HS-5 (cell line): ENCODE results near the gene GPR173.

Source experiments
- DNase-seq: peaks from one replicate; pipeline ENCODE4 v3.0.0-alpha.2; 2012; ENCODE audit warnings: low read depth

GPR173 gene, protein sequence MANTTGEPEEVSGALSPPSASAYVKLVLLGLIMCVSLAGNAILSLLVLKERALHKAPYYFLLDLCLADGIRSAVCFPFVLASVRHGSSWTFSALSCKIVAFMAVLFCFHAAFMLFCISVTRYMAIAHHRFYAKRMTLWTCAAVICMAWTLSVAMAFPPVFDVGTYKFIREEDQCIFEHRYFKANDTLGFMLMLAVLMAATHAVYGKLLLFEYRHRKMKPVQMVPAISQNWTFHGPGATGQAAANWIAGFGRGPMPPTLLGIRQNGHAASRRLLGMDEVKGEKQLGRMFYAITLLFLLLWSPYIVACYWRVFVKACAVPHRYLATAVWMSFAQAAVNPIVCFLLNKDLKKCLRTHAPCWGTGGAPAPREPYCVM

DNA sequence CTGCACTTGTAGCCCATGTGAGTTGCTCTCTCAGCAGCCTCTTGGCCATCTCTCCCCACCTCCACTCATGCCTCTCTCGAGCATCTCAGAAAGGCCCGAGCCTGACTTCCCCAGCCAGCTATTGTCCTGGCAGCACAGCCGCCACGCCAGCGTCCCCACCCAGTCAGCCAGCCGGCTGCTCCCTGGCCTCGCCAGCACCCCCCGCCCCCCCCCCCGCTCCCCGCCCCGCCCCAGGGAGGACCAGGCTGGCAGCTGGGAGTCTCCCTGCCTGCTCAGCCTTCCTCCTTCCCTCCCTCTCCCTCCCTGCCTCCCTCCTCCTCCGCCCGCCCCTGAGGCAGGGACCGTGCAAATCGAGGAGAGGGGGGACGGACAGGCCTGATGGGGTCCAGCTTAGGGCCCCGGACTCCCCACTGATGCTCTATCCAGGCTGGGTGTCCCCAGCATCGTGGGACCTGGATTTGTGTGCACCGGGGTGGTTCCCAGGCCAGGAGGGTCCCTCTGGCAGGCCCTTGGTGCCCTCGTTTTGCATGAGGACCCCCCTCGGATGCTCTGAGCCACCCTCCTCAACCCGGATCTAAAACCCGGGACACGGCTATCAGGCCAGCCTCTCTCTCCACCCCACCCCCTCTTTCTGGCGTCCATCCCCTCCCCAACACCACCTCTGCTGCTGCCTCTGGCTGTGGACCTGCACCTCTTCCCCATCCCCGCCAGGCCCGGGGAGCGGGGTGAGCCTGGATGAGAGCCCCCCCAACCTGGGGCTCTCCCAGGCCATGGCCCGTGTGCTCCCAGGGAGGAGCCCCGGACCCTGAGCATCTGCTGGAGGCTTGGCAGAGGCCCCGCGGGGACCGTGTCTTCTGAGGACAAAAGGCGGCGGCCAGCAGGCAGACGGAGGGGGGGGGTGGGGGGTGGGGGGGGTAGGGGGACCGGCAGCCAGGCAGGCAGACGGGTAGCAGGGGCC, at the start of gene GPR173:
Gene GPR173, plus strand, starts transcription at position 621 of the 958 bp plus-strand sequence. CDS start 27,833 bp downstream, outside the sequence.
- DNase-seq = no peak

DNA sequence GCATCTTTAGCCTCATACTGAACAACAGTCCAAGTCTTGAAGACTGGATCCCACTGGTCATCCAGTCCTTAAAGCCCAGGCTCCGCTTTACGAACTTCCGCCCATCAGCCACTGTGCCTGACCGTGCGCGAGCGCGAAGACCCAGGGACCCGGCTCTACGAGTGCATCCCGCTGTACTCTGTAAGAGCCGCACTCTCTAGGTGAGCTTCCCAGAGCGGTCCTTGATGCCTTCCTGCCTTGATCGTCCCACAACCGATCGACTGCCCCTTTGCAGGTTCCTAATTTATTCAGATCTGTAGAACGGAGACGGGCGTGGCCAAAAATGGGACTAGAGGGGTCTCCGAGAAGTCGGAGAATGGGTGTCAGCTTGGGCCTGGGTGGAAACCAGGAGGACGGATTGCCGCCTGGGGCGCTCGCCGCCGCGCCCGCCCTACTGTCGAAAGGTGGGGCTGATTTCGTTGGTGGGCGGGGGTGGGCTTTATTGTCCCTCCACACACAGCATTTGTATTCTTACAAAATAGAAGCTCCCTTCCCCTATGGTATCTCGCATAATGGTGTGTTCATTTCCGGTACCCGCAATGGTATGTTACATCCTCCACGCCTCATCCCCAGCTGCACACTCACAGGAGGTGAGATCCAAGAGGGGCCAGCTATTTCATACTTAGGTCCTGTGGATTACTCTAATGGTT, 48.0 kb upstream of the GPR173 start:
- no peak for DNase-seq

DNA sequence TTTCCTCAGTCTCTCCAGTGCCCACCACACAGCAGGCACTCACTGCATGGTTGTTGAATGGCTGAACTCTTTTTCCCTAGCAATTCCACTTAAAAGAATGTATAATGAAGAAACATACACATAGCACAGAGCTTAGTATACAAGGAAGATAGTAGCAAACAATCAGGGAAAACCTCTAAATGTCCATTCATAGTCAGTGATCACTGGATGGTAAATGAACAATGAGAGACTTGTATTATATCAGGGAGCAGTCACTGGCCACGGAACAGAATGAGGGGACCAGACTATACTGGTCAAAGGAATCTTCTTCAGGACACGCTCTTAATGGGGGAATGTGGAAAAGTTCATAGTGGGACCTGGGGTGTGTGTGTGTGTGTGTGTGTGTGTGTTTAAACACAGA, 46.6 kb upstream of the GPR173 start:
- DNase-seq = no peak

DNA sequence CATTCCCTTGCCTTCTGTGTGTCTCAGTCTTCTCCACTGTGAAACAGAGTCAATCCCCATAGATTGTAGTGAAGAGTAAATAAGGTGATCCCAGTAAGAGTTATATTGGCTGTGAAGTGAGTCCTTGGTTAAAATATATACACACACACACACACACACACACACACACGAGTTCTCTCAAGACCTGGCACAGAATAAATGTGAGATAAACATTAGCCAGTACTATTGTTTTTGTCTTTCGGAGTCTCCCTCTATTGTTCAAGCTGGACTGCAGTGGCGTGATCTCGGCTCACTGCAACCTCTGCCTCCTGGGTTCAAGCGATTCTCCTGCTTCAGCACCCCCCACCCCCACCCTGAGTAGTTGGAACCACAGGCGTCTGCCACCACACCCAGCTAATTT, 45.5 kb upstream of the GPR173 start:
- no peak for DNase-seq

DNA sequence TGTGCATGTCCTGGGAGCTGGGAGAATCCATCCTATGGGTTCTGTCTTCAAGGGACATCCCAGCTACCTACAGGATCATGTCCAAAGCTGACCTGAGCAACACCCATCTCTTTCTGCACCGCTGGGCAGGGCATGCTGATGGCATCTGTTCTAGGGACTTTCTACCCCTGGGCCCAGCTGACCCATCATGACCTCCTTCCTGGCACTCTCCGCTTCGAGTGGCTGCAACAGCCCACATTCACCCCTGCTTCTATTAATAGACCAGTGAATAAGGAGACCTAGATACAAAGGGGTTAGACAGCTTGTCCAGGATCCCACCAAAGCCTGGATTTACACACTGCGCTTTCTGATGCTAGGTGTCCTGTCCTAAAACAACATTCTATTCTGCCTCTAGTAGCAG, 44.6 kb upstream of the GPR173 start:
- no peak for DNase-seq

DNA sequence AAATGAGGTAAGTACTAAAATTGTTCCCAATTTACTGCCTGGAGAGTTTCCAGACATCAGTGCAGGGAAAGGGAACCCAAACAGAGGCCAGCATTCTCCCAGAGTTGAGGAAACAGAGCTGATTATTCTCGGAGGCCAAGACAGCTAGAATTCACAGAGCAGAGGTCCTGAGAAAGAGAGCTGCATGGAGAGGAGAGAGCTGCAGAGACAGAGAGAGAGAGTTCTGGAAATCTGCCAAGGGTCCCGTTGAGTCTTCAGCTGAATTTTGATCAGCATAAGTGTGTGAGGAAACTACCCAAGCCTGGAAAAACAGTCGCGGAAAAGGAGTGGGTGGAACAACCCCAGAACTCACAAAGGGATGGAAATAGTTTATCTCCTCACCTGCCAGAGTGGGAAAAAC, 43.8 kb upstream of the GPR173 start:
- no peak for DNase-seq

DNA sequence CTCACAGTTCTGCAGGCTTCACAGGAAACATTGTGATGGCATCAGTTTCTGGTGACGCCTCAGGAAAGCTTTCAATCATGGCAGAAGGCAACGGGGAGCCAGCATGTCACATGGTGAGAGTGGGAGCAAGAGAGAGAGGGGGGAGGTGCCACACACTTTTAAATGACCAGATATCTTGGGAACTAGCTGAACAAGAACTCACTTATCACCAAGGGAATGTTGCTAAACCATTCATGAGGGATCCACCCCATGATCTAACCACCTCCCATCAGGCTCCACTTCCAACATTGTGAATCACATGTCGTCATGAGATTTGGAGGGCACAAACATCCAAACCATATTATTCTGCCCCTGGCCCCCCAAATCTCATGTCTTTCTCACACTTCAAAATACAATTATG, 43.3 kb upstream of the GPR173 start:
- no peak for DNase-seq

DNA sequence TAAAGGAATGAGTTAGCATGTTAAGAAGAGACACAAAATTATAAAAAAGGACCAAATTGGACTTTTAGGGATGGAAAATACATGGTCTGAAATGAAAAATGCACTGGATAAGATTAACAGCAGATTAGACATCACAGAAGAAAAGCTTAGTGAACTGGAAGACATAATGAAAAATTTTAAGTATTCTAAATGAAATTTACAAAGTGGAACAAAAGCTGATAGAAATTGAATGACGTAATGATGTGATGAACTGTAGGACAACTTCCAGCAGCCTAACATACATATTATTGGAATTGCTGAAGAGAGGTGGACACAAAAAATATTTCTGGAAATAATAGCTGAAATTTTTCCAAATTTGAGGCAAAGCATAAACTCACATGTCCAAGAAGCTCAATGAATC, 39.6 kb upstream of the GPR173 start:
- DNase-seq = no peak

DNA sequence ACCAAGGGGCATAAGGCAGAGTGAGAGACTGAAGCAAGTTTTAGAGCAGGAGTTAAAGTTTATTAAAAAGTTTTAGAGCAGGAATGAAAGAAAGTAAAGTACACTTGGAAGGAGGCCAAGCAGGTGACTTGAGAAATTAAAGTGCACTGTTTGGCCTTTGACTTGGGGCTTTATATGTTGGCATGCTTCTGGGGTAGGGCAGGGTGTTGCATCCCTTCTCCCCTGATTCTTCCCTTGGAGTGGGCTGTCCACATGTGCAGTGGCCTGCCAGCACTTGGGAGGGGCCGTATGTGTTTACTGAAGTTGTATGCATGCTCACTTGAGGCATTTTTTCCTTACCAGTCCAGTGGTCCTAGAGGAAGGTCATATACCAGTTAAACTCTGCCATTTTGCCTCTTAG, 35.3 kb upstream of the GPR173 start:
- no peak for DNase-seq

DNA sequence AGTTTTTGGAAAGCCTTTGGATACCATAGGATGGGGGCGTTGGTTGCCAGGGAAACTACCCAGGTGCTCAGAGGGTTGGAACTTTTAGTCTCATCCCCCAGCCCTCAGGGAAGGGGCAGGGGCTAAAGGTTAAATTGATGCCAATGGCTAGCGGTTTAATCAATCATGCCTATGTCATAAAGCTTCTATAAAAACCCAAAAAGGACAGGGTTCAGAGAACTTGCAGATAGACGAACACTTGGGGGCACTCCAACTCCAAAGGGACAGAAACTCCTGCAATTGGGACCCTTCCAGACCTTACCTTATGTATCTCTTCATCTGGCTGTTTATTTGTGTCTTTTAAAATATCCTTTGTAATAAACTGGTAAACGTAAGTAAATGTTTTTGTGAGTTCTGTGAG, 30.0 kb upstream of the GPR173 start:
- DNase-seq = no peak

DNA sequence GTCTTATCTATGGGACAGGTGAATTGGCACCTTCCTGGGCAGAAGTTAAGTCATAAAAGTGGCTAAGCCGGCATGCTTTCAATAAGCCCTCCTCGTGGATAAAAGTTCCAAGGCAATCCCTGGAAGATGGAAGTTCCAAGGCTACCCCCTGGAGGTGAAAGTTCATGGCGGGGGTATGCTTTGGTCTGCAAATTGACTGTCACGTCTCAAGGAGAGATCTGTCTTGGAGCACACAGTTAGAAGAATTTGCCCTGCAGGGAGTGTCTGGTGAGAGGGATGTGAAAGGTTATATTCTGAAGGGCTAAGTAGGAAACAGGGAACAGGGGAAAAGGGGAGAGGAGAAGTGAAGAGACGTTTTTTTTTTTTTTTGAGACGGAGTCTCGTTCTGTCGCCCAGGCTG, 26.2 kb upstream of the GPR173 start:
- no peak for DNase-seq

DNA sequence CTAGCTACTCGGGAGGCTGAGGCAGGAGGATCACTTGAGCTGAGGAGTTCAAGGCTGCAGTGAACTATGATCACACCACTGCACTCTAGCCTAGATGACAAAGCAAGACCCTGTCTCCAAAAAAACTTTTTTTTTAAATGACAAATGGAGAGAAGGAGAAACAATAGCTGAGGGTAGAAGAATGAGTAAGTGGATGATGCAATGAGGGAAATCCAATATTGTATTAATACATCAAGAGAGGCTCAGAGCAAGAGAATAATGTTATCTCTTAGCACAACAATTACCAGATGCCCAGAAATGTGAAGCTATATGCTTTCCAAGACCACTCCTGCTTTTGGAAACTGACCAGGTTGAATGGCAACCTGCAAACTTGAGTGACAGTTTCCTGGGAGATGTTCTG, 19.9 kb upstream of the GPR173 start:
- no peak for DNase-seq

DNA sequence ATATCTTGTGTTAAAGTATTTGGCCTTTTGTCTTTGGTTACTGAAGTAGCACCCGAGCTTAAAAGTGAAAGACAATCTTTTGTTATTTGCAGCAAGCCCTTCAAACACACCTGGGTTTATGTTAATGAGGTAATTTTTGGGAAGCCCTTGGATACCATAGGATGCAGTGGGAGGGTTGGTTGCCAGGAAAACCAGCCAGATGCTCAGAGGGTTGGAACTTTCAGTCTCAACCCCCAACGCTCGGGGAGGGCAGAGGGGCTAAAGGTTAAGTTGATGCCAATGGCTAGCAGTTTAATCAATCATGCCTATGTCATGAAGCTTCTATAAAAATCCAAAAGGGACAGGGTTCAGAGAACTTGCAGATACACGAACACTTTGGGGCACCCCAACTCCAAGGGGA, 17.2 kb upstream of the GPR173 start:
- no peak for DNase-seq

DNA sequence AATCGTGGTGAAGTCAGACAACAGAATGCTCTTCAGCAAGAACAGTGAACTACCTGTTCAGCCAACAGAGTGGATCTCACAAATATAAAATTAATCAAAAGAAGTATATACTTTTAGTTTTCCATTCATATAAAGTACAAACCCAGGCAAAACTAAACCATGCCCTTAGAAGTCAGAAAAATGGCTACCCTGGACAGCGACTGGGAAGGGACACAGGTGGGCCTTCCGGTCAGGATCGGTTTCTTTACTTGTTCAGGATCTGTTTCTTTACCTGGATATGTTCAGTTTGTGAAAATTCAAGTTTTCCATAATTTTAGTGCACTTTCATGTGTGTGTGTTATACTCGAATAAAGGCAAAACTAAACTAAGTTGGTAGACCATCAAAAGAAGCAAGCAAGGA, 12.4 kb upstream of the GPR173 start:
- DNase-seq = no peak

DNA sequence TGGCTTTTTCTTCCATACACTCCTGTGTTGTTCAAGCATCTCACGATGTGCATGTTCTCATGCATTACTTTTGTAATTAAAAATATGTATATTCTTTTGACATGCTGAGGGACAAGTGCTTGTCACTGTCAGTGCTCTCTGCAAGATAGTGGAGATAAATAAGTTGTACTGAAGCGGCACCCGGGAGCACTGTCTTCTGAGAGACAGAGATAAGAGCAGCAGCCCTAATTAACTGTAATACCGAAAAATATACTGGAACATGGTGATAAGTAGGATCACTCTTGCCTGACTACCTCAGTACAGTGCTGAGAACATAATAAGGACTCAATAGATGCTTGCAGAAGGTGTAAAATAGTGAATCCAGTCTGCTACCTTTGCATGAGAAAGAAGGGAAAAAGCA, 9.4 kb upstream of the GPR173 start:
- DNase-seq = no peak

DNA sequence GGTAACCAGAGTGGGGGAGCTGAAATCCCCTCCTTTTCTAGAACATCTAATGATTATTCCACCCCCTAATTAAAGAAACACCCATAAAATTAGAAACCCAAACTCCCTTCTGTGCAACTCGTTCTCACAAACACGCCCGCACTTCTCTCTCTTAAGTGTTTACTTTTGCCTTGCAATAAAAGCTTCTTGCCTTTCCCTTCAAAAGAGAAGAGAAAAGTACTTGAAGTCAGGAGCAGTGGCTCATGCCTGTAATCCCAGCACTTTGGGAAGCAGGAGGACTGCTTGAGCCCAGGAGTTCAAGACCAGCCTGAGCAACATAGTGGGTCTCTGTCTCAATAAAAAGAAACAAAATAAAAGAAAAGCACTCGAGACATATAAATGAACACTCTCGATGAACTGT, 3.6 kb upstream of the GPR173 start:
- DNase-seq = no peak

DNA sequence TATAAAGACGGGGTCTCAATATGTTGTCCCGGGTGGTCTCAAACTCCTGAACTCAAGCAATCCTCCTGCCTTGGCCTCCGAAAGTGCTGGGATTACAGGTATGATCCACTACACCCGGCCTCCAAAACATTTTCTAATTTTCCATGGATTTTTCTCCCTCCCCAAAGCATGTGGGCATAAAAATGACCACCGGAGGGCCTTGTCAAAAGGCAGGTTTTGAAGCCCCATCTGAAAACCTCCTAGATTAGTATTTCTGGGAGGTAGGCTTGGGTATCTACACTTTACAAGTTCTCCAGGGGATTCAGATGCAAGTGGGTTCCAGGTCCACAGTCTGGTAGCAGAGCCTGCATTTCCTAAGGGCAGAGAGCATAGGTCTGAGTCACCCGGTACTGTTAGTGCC, 1.4 kb upstream of the GPR173 start:
- DNase-seq = no peak

DNA sequence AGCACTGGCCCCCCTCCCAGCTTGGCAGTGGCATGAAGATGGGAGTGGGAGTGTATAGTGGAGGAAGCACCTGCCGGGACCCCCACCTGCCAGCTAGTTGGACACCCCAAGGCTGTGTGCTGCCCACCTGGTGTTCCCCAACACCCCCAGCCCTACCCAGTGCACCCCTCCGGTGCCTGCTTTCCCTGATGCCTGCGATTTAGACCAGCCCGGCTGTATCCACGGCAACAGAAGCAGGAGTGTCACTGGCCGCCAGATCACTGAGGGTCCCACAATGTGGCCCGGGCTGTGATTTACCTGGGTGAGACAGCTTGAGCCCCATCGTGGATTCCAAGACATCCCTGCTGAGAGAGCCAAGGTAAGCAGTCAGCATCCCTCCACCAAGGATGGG, 533 bp downstream of the GPR173 start:
- no peak for DNase-seq

DNA sequence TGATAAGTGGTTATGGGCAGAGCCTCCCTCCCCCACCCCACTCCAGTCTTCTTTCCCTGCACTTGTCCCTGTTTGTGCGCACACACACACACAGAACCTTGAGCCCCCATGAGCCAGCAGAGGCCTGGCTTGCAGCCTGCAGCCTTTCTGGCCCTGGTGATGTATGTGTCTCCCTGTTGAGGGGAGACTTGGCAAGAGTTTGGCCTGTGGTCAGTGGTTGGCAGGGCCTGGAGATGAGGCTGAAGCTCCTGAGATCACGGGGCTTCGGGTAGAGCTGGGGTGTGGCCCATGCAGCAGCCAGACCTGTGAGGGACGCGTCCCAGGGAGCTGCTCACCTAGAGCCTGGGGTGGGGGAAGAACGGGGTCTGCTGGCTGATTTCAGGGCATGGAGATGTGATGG, 2.3 kb downstream of the GPR173 start:
- no peak for DNase-seq

DNA sequence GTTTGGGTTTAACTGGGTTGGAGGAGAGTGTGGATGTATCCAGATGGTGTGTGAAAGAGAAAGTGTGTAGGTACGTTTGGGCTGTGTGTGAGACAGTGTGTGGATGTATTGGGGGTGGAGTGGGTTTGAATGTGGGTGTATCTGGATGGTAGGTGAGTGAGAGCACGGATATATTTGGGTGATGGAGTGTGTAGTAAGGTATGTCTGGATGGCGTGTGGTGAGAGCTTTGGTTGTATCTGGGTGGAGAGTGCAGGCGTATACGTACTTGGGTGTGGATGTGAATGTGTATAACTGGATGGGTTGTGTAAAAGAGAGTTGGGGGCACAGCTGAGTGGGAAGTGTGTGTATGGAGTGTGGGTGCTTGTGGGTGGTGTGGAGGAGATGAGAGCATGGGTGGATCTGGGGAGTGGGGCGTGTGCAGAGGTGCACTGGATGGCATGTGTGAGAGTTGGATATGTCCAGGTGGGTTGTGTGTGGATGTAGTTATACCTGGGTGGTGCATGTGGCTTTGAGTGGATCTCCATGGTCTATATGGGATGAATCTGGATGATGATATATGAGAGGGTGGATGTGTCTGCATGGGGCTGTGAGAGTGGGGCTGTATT, 6.8 kb downstream of the GPR173 start:
- DNase-seq = no peak

DNA sequence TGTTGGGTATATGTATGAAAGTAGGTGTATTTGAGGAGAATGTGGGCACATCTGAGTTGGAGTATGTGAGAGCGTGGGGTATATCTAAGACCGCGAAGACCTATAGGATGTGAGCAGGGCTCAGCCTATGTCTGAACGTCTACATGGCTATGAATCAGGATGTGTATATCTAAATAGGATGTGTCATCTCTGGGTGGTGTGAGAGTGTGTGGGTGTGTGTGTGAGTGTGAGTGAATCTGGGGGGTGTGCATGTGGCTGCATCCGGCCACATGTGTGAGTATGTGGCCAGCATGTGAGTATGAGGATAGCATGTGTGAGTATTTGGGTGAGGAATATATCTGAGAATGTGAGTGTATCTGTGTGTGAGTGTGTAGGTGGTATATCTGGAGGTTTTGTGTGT, 7.7 kb downstream of the GPR173 start:
- DNase-seq = no peak

DNA sequence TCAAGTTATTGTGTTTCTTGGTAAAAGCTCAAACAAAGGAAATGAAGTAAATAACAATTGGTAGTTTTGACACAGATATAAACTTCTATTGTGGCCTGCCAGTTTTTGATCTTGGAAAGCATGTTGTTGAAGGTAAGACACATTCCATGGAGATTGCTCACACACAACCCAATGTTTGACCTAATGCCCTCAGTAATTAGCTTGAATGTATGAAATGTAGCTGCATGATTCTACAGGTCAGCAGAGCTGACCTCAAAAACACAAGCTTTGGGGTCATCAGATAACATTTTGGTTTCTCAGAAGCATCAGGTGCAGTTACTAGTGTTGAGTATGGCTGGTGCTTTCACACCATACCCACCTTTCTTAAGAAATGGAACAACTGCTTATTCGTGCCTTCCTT, 16.5 kb downstream of the GPR173 start:
- no peak for DNase-seq
